IPS DF 4.7 (cell line): ENCODE data around the gene UCN2.

Experiments used
- DNase-seq: peaks from one replicate; pipeline ENCODE4 v3.0.0-alpha.2; 2013; ENCODE audit warnings: low spot score; ENCODE audit errors: extremely low read depth

The UCN2 gene, protein sequence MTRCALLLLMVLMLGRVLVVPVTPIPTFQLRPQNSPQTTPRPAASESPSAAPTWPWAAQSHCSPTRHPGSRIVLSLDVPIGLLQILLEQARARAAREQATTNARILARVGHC

DNA sequence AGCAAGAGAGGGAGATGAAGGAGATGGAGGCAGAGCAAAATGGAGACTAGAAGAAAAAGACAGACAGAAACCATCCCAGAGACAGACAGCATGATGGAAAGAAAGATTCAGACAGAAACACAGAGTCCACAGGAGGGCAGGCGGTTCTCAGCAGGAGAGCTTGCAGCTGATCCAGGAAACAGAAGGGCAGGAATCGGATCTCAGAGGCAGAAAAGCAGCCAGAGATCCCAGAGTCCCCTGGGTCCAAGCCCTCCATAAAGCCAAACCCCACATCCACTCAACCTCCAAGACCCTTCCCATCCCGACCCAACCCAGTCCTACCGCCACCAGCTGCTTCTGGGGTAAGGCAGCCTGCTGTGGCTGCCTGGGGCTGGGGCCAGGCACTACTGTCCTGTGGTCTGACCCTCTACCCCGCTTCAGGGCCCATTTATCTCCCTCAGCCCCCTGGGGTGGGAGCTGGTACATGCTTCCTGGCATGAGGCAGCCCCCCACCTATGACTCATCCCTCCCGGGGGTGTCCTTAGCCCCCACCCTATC is at the start of gene UCN2:
TSS of gene UCN2 (minus strand) at position 400 of the 537 bp plus-strand sequence. CDS start 657 bp downstream, outside the sequence.
- no peak for DNase-seq

DNA sequence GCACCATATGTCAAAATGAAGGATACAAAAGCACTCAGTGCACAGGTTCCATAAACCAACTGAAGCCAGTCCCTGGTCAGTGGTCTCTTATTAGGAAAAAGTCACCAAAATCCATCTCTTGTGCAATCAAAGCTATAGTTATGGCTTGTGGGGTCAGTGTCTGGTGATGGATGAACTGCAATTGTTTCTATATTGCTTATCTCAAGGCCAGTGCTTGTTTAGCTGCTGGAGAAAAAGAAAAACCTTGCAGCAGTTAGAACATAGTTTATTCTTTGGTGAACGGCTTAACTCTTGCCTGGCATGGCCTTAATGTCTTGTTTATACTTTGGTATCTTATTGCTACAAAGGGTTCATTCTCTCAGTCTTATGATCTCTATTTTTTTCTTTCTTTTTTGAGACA is 48.7 kb upstream of the UCN2 start:
- no peak for DNase-seq

DNA sequence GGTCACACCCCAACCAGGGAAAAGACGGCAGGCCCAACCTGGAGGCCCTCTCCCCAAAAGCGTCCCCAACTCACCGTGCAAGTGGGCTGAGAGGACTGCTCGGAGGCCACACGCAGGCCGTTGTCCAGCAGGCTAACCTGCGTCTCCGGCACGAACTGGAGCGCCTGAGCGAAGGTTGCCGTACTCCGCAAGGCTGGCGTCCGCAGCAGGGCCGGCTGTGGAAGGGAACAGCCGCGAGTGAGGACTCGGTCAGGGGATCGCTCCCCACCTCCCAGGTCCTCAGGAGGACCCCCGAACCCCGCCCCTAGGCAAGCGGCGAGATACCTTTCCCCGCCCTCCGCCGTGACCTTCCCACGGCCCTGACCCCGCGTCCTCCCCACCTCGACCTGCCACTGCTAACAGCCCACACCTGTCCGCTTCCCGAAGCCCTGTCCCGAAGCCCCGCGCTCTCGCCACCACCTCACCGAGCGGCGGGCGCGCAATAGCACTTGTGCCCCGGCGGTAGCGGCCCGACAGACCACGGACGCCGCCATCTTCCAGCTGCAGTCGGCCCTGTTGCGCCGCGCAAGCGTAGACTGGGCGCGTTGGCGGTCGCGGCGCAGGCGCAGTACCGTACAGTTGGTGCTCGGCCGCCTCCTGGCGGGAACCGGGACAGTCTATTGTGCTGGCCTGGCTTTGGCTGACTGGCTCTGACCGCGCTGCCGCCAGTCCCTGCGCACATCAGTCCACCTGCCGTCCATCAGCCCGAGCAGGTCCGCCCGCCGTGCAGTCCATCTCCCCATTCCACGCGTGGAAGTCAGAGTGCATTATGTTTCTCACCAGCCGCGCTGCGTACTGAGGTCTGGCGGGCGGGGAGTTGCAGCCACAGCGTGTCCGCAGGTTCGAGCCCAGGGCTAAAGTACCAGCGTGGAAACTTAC is 45.8 kb upstream of the UCN2 start, which contains the start of gene UQCRC1:
TSS of gene UQCRC1 (minus strand) at position 559 of the 918 bp plus-strand sequence. CDS start at position 533, 26 bp downstream.
- peak; percentile 74 for DNase-seq

DNA sequence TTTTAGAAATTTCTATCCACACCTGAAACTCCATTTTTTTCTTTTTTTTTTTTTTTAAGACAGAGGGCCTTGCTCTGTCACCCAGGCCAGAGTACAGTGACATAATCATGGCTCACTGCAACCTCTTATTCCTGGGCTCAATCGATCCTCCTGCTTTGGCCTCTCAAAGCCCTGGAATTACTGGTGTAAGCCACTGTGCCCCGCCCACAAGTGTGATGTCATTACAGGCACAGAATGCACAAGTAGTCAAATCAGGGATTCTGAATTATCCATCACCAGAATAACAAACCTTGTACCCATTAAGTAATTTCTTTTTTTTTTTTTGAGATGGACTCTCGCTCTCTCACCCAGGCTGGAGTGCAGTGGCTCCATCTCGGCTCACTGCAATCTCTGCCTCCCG is 43.9 kb upstream of the UCN2 start:
- no peak for DNase-seq

DNA sequence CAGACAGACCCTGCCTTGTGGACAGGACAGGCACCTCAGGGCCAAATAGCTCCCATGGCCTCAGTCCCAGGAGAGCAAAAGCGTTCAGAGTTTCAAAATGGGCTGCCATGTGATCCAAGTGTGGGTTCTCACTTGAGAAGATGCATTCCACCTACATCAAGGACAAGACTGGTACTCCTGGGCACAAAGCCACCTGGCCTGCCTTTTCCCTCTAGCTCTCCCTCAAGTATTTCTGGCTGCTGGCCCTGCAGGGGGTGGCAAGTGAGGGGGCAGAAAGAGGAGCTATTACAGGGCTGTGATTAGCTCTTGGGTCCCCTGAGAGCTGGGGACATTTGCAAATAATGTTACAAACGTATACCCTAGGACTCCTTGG is 38.0 kb upstream of the UCN2 start:
- DNase-seq, result no peak

DNA sequence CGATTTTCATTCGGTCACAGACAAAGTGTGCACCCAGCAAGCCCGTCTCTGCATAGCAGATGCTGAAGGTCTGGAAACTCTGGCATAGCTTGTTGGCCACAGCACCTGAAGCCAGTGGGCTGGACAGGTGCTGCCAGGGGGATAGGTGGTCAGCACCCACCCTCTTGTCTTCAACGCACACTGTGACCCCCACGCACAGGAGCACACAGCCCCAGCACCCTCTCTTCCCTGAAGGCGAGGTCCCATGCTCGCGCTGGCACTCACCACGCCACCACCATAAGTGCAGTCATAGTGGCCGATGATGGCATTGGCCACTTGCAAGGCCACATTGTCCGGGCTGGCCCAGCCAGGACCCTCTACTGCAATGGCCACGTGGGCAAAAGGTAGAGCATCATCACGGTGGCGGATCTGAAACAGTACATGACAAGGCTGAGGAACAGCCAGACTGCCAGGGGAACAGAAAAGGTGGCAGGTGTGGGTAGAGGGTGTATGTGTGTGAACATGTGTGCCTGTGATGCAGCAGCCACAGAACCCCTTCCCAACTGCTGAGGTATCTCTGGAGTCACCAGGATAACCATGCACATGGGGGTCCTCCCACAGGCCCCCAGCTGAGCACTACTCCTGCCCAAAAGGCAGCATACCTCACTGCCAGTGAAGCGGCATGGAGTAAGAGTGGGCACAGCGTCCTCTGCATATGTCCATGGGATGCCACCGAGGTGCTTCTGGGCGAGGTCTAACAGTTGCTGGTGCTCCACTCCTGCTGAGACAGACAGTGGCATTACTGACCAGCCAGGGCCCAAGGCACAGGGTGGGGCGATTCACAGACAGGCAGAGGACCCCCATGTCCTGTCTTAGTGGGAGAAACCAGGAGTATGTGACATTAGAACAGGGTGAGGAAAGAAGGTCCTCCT is 37.4 kb upstream of the UCN2 start:
- DNase-seq, result no peak

DNA sequence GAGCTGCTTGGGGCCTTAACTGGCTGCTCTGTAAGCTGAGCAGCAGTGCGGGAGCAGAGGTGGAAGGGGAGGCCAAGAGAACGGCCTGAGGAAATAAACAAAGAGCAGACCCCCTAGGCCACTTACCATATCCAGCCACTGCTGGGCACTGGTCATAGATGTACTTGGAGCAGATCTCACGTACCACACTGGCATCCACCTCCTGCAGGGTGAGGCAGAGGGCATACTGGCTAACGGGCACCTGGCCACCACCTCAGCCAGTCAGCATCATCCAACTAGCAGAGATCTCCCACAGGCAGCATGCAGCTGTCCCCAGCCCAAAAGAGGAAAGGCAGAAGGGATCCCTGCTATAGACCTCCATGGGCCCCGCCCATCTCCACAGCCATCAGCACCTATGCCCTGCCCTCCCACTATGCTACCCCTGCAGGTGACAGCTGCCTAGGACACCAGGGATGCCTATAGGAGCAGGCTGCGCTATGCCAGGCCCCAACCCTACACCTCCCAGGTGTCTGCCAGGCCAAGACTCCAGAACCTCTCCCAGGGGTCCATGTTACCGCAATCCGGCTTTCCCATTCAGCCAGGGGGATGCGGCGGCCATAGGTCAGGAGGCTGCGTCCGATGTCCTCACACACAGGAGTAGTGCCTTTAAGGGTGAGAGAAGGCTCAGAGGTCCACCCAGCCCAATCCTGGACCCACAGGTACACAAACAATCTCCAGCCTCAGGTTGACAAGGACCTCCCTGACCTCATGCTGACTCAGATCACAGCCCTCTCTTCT is 36.1 kb upstream of the UCN2 start:
- no peak for DNase-seq

DNA sequence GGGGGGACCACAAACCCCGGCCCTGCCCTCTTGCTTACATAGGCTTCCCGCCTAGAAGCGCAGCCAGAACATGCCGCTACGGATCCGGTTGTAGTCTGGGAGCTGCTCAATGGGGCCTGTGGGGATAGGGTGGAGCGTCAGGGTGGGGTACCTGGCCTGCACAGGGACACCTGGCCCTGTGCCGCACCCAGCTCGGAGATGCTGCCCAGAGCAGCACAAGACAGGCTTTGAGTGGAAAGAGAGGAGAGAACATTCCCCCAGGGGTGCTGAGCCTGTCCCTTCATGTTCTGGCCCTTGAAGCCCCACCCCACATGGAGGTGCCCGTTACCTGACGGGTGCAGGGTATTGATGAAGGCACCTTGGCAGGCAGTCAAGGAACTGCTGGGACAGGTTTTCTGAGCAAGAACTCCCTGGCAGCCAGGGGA is 35.5 kb upstream of the UCN2 start:
- no peak for DNase-seq

DNA sequence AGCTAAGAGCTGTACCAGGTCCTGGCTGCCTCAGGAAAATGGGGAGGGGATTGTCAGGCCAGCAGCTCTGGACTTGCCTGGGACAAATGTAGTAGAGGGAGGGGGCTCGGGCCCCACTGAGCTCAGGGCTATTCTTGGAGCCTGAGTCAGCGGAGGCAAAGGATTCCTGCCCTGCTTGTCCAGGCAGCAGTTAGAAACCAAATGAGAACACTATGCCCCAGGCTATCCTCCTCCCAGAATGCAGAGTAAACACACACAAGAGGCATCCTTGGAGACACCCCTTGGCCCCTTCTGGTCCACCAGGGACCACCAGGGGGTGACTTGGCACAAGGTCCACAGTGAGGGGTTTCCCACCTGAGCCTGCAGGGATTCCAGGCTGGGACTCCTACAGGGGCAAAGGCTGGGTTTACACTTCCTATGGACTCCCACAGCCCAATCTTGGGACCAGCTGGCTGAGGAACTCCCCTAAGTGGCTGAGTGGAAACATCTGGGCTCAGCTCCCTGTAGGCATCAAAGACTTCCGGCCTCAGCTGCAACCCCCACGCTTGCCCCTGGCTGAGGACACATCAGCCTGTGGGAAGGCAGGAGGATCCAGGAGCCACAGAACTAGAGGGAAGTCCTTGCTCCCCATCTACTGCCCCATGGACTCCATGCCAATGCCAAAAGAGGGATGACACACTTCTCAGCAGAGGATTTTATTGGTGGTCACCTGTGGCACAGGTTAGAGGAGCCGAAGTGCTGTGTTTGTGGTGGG is 34.9 kb upstream of the UCN2 start:
- DNase-seq, result no peak

DNA sequence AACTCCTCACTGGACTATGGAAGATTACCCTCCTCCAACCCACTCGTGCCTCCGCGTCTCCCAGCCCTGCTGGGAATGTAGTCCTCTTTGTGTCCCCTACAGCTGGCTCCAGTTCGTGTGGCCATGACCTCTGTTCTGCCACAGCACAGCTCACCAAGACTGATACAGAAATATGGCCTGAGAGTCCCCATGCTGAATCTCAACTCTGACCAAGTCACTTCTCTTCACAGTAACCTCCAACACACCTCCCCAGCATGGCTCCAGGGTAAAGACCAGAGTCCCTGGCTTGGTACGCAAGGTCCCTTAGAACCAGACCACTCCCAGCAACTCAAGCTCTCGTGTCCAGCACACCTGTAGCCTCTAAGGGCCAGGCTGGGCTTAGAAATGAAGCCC is 33.8 kb upstream of the UCN2 start:
- DNase-seq, result no peak

DNA sequence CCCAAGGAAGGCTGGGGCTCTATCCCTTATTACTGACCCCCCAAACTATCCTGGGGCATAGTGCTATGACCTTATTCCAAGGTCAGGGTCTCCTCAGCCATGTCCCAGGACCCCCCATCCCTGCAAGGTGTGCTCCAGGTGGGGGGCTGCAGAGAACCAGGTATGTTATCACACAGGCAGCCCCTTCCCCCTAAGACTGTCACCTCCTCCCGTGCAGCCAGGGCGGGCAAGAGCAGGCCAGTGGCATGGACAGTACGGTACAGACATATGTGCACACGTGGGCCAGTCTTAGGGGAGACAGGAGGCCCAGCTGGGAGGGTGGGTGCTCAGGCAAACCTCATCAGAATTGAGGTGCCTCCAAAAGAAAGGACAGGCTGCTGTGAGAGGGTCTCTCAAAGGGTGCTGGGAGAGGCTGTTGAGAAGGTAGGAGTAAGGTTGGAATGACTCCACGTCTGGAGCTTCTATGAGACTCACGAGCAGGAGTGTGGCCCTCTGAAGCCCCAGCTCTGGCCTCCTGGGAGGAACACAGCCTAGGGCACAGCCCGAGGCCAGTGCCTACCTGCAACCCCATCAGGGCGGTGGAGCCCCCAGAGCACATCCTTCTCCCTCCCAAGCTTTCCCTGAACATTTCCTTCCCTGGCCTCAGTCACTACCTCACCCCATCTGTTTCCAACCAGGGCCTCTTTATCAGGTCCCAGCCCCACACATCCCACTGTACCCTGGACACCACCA is 33.3 kb upstream of the UCN2 start:
- DNase-seq, result no peak

DNA sequence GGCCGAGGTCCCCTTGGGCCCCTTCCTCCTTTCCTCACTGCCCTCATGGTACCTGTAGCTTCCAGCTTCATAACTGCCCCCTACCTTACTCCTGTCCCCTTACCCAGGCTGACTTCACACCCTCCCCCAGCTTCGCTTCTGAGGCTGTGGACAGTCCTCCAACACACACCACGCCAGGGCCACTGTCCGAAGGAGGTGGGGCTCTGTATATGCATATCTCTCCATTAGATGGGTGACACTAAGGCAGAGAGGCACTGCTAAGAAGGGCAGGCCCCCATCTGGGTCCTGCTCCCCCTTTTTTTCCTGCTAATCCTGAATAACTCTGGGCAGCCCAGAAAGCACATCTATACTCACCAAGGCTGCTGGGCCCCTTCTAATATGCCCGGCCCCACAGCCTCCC is 32.6 kb upstream of the UCN2 start:
- no peak for DNase-seq

DNA sequence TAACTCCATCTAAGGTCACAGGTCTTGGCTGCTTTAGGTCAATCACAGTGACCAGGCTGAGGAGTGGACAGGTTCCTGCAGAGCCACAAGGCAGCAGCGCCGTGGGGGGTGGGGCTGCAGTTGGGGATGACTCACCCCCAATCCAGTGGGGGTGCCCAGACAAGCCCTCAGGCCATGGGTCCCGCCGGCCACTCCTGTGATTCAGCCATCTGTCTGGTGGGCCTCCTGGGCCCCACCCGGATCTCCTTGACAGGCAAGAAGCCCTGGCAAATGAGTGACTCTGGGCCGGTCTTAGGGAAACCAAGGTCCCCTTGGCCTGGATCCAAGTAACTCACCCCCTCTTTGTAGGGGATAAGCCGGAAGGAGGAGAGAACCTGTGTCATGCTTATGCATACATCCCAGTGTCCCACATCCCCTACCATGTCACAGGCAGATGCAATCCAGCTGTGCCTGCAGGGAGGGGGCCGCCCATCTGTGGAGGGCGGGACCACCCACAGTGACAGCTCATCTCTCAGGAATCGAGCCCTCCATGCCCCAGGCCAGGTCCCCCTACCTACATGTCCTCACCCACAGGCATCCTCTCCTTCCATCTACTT is 32.0 kb upstream of the UCN2 start:
- no peak for DNase-seq

DNA sequence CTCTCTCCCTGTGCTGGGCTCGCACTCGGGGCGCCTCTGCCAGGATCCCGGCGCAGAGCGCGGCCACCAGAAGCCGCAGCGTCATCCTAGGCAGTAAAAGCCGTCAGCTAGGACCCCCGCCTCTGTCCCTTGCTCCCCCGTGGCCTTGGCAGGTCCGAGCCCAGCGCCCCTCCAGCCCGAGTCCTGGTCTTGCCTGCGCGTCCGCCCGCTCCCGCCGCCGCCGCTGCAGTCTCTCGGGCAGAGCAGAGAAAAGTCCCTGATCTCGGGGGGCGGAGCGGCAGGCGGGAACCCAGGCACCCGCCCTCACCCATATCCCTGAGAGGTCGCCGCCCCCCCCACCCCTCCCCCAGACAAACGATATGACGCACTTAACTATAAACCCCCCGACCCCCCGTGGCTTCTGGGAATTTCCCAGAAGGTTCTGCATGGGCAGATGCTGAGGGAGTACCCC is 31.5 kb upstream of the UCN2 start, which contains the start of gene COL7A1:
TSS of gene COL7A1 (minus strand) at position 255 of the 451 bp plus-strand sequence. CDS start at position 85, 170 bp downstream.
- no peak for DNase-seq

DNA sequence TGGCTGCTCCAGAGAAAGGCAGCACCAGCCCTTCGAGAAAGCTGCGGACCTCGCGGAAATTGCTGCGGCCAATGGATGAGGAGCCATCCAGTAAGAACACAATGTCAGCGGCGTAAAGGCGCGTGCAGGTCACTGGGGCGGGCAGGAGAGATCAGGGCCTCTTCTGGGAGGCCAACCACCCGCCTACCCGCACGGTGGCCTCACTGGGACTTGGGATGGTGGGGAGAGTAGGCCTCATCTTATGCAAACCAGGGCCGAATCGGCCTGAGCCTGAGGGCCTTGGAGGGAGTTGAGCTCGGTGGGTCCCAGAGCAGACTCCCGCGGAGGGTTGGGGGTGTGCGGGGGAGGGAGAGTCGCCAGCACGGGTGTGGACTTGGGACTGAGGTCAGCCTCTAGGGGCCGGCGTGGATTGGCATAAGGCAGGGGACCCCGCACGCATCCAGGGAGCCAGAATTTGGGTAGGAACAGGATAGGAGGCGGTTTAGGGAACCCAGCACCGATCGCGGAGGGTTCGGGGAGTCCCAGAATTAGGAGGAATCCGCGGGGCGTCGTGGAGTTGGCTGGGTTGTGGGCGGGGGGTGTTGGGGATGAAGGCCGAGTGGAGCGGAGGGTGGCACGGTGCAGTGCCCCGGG is 31.0 kb upstream of the UCN2 start:
- no peak for DNase-seq

DNA sequence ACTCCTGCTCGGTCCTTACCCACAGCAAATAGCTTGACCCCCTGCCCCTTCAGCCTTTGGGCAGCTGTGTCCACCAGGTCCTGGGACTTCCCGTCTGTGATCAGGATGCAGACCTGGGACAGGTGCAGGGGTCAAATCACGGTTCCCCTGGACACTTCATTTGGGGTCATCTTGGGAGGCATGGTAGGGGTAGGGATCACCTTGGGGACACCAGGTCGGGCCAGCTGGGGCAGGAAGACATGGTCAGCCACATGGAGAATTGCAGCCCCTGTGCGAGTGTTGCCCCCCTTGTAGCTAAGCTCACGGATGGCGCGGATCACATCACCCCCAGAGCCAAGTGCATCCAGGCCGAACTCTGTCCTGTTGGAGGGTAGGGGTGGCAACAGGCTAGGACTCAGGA is 29.8 kb upstream of the UCN2 start:
- DNase-seq, result no peak

DNA sequence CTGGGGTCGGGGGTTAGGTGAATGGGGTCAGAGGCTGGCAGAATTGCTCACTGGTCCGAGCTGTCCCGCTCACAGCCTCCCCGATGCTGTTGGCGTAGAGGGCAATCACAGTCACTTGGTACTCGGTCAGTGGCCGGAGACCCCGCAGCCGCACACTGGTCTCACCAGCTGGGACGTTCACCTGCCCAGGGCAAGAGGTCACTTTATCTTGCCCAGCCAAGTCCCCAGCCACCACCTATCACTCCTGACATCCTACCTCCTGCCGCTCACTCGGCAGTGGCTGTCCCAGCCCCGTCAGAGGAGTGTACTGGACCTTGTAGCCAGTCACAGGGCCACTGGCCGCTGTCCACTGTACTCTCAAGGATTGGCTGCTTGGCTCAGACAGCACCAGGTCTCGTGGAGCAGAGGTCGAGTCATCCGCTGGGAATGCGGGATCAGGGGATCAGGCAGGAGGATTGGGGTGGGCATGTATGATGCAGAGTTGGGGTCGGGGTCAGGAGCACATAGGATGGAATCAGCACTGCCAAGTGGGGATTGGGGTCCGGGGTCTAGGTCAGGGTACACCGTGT is 29.0 kb upstream of the UCN2 start:
- DNase-seq, result no peak
